Endothelial cell (in vitro differentiated cells): ENCODE data around the gene LASP1NB.
"Not testable (repeated sequence)": the region's sequence is repeated elsewhere in the genome, so short reads cannot be mapped to it uniquely, and the experiment has no call there.

Source experiments
- DNase-seq: peaks from one replicate; pipeline ENCODE4 v3.0.0; 2021; ENCODE audit warnings: low spot score
- H3K27ac Mint-ChIP-seq: one replicate; pipeline ENCODE4 v1.8.0; 2021; ENCODE audit warnings: mixed read lengths, inconsistent platforms; ENCODE audit not compliant: unreplicated experiment
- H3K27me3 Mint-ChIP-seq: one replicate; pipeline ENCODE4 v1.8.0; 2021; ENCODE audit warnings: mild to moderate bottlenecking, moderate library complexity, mixed read lengths, inconsistent platforms; ENCODE audit not compliant: unreplicated experiment
- H3K36me3 Mint-ChIP-seq: one replicate; pipeline ENCODE4 v1.8.0; 2021; ENCODE audit warnings: mild to moderate bottlenecking, low read depth, mixed read lengths, inconsistent platforms; ENCODE audit not compliant: unreplicated experiment
- H3K4me1 Mint-ChIP-seq: one replicate; pipeline ENCODE4 v1.8.0; 2021; ENCODE audit warnings: mild to moderate bottlenecking, mixed read lengths, inconsistent platforms; ENCODE audit not compliant: unreplicated experiment
- H3K4me3 Mint-ChIP-seq: one replicate; pipeline ENCODE4 v1.8.0; 2021; ENCODE audit warnings: mild to moderate bottlenecking, mixed read lengths, inconsistent platforms; ENCODE audit not compliant: unreplicated experiment
- H3K9me3 Mint-ChIP-seq: one replicate; pipeline ENCODE4 v1.8.0; 2021; ENCODE audit warnings: mixed read lengths, inconsistent platforms; ENCODE audit not compliant: unreplicated experiment
- TF ChIP-seq, protein P1 (sequence below): fragments of 200-600 bp; sonication (generic); IDR thresholded peaks from one replicate; pipeline ENCODE4 v1.5.0; 2021; ENCODE audit warnings: antibody characterized with exemption; ENCODE audit not compliant: unreplicated experiment

LASP1NB gene

GRCh38 chr17:38911081-38911730 is 14.2 kb upstream of the LASP1NB start:
- DNase-seq = no peak
- Mint-ChIP-seq H3K36me3 (peaks cover 13% of the 10 kb centered on the region), H3K9me3 (no peaks in the 10 kb centered on the region), H3K4me3 (no peak overlapping the region), H3K4me1 (peaks cover 23% of the 10 kb centered on the region), H3K27ac (no peak overlapping the region), H3K27me3 (peaks cover 14% of the 10 kb centered on the region)
- TF ChIP-seq, protein P1, sequence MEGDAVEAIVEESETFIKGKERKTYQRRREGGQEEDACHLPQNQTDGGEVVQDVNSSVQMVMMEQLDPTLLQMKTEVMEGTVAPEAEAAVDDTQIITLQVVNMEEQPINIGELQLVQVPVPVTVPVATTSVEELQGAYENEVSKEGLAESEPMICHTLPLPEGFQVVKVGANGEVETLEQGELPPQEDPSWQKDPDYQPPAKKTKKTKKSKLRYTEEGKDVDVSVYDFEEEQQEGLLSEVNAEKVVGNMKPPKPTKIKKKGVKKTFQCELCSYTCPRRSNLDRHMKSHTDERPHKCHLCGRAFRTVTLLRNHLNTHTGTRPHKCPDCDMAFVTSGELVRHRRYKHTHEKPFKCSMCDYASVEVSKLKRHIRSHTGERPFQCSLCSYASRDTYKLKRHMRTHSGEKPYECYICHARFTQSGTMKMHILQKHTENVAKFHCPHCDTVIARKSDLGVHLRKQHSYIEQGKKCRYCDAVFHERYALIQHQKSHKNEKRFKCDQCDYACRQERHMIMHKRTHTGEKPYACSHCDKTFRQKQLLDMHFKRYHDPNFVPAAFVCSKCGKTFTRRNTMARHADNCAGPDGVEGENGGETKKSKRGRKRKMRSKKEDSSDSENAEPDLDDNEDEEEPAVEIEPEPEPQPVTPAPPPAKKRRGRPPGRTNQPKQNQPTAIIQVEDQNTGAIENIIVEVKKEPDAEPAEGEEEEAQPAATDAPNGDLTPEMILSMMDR = no peak

- H3K4me3 Mint-ChIP-seq, H3K27ac Mint-ChIP-seq, DNase-seq, H3K9me3 Mint-ChIP-seq: not testable (repeated sequence)
- Mint-ChIP-seq H3K4me1 (peaks cover 25% of the 10 kb centered on the region), H3K27me3 (peaks cover 14% of the 10 kb centered on the region), H3K36me3 (peaks cover 15% of the 10 kb centered on the region)
These were observed 13.7 kb upstream of the LASP1NB start for GRCh38 chr17:38911731-38912081.

- H3K36me3 Mint-ChIP-seq = peaks cover 21% of the 10 kb centered on the region
- peaks cover 14% of the 10 kb centered on the region for H3K27me3 Mint-ChIP-seq
- H3K27ac Mint-ChIP-seq = no peak overlapping the region
- TF ChIP-seq, protein P1 = no peak
- no peak for DNase-seq
- no peaks in the 10 kb centered on the region for H3K9me3 Mint-ChIP-seq
- H3K4me3 Mint-ChIP-seq = no peak overlapping the region
- peaks cover 24% of the 10 kb centered on the region for H3K4me1 Mint-ChIP-seq
These were observed 13.1 kb upstream of the LASP1NB start for GRCh38 chr17:38912221-38912813.

DNA sequence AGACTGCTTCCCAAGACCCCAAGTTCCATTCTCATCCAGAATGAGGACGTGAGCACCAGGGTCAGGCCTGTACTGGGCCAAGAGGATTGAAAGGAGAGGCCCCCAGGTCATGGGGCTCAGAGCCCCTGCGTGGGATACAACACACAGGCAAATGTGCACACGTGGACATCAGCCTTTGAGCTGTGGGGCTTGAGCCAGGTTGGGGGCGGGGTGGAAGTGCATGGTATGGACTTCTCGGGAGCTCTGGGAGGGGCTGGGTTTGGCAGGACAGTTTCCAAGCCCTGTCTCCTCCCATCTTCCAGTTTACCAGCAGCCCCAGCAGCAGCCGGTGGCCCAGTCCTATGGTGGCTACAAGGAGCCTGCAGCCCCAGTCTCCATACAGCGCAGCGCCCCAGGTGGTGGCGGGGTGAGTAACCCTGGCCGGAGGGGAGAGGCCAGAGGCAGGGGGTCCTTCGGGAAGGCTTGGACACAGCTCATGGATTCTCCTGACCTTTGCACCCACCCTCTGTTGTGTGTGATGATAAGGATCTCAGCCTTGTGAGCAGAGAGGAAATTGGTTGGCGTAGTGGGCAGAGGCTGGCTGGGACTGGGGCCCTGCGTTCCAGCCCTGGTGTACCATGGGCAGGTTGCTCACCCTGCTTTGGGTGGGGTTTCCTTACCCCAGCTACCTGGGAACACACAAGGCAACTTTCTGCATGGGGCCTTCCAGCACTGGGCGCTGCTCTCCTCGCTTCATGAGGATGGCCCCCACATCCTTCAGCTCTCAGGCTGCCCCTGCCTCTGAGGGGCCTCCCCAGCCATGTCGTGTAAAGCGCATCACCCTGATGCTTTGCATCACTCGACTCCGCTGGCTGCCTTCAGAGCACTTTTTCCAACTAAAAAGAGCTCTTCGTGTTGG is 10.4 kb upstream of the LASP1NB start:
- H3K27ac Mint-ChIP-seq = no peak overlapping the region
- H3K4me3 Mint-ChIP-seq = no peak overlapping the region
- no peak for DNase-seq
- H3K27me3 Mint-ChIP-seq = peaks cover 16% of the 10 kb centered on the region
- peaks cover 9% of the 10 kb centered on the region for H3K4me1 Mint-ChIP-seq
- peaks cover 39% of the 10 kb centered on the region for H3K36me3 Mint-ChIP-seq
- TF ChIP-seq, protein P1 = no peak
- H3K9me3 Mint-ChIP-seq = no peaks in the 10 kb centered on the region

- TF ChIP-seq, protein P1 = no peak
- H3K27me3 Mint-ChIP-seq = peaks cover 16% of the 10 kb centered on the region
- H3K4me3 Mint-ChIP-seq = no peak overlapping the region
- peaks cover 43% of the 10 kb centered on the region for H3K36me3 Mint-ChIP-seq
- H3K27ac Mint-ChIP-seq = peak overlapping the region; percentile 42
- H3K9me3 Mint-ChIP-seq = no peaks in the 10 kb centered on the region
- H3K4me1 Mint-ChIP-seq = peaks cover 9% of the 10 kb centered on the region
- no peak for DNase-seq
These were observed 9.8 kb upstream of the LASP1NB start for GRCh38 chr17:38915639-38915995.
